ENCODE measurements around the gene SANBR.

SANBR gene

DNA sequence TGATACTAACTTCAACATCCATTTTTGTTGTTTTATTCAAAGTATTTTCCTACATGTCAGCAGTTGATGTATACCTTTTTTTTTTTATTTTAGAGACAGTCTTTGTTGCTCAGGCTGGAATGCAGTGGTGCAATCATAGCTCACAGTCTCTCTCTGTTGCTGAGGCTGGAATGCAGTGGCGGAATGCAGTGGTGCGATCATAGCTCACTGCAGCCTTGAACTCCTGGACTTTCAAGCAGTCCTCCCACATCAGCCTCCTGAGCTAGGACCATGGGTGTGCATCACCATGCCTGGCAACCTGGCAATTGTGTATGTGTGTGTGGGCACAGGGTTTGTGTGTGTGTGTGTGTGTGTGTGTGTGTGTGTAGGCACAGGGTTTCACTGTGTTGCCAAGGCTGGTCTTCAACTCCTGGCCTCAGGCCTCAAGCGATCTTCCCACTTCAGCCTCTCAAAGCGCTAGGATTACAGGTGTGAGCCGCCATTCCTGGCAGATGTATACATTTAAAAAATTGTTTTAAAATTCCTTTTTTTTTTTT, 24.8 kb downstream of the SANBR start:
- DNase-seq (ENCODE audit: low spot score): no peak

DNA sequence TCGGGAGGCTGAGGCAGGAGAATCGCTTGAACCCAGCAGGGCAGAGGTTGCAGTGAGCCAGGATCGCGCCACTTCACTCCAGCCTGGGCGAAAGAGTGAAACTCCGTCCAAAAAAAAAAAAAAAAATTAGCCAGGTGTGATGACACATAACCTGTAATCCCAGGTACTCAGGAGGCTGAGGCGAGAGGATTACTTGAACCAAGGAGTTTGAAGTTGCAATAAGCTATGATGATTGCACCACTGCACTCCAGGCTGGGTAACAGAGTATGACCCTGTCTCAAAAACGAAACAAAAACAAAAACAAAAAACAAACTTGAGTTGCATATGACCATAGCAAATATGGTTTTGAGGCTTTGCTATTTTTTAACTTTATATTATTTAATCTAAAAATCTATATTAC, 25.8 kb downstream of the SANBR start:
- no peak for DNase-seq (ENCODE audit: low spot score)

DNA sequence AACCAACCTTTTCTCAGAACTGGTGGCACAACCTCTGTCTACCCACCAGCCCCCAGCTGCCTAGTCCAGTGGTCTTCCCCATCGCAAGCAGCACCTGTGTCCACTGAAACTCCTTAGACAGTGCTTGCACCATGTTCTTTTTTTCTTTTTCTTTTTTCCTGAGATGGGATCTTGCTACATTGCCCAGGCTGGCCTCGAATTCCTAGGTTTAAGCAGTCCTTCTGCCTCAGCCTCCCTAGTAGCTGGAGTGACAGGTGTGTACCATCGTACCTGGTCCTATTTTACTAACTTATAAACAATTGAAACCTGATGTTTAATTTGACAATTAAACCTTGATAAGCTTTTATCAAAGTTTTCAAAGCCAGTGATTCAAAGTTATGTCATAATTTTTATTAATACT, 30.8 kb downstream of the SANBR start:
- no peak for DNase-seq (ENCODE audit: low spot score)

- DNase-seq (ENCODE audit: low spot score): no peak
Measured at GRCh38 chr2:61100801-61101200, 35.1 kb downstream of the SANBR start.

DNA sequence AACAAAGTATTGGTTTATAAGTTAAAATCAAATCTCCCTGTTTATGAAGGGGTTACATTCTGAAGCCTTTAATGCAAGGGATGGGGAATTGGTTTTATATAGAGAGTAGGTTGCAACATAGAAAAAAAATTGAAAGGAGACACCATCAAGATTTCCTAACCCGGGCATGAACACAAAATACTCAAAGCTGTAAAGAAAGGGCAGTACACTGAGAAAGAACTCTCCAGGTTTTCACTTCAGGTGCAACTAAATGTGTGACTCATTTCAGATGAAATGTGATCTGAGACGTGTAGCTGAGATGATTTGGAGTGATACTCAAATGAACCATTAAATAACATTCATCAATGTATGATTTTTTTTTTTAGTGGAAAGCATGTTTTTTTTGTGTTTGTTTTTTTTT, 43.6 kb downstream of the SANBR start:
- DNase-seq (ENCODE audit: low spot score): no peak

DNA sequence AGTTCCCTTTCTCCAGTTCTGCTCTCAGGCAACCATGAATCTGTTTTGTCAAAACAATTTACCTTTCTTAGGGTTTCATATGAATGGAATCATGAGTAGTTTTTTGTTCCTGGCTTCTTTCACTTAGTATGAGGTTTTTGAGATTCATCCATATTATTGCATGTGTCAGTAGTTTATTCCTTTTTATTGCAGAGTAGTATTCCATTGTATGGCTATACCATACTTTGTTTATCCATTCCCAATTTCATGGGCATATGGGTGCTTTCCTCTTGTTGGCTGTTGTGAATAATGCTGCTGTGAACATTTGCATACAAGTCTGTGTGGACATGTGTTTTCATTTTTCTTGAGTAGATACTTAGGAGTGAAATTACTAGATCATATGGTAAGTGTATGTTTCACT, 46.0 kb downstream of the SANBR start:
- no peak for DNase-seq (ENCODE audit: low spot score)

DNA sequence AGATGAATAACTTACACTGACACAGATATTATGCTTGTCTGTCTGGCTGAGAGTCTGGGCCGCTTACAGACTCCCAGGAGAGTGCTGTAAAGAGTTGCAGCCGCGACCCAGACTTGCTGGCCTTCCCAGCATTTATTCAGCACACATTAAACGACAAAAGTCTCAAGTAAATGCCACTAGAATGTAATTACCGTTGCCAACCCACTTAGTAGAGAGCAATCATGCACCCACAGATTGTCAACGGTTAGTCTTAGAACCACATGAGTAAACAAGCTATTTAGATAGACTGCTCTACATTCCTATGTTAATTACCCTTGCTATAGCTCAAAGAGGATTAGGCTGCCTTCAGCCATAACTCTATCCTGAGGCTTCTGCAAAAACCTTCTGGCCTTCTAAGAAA, 48.5 kb downstream of the SANBR start:
- no peak for DNase-seq (ENCODE audit: low spot score)

All from hepatic stellate cell (primary cell).